HEK293 (cell line): ENCODE results near the gene DIP2C.

ENCODE experiments used
- SCRT2 ChIP-seq: fragments of 450-650 bp; formaldehyde crosslinking; IDR thresholded peaks from 2 replicates; pipeline ENCODE4 v1.5.1; 2016; ENCODE audit warnings: missing biosample characterization, missing genetic modification characterization
- ZNF132 ChIP-seq: fragments of 450-650 bp; formaldehyde crosslinking; IDR thresholded peaks from 2 replicates; pipeline ENCODE4 v1.5.1; 2017; ENCODE audit warnings: missing biosample characterization, missing genetic modification characterization, borderline replicate concordance
- ZNF302 ChIP-seq: fragments of 450-650 bp; formaldehyde crosslinking; IDR thresholded peaks from 2 replicates; pipeline ENCODE4 v1.5.1; 2016; ENCODE audit warnings: missing biosample characterization, missing genetic modification characterization, low read depth
- TF ChIP-seq, protein P1 (sequence below): fragments of 450-650 bp; formaldehyde crosslinking; IDR thresholded peaks from 2 replicates; pipeline ENCODE4 v1.5.1; 2016; ENCODE audit warnings: missing biosample characterization, missing genetic modification characterization
- TF ChIP-seq, protein P2 (sequence below): IDR thresholded peaks from 2 replicates; pipeline ENCODE4 v1.6.1; 2011; ENCODE audit warnings: mild to moderate bottlenecking, low read depth, low read length, borderline replicate concordance
- TF ChIP-seq, protein P3 (sequence below): fragments of 450-650 bp; formaldehyde crosslinking; IDR thresholded peaks from 2 replicates; pipeline ENCODE4 v1.5.1; 2016; ENCODE audit warnings: missing biosample characterization, missing genetic modification characterization

DNA sequence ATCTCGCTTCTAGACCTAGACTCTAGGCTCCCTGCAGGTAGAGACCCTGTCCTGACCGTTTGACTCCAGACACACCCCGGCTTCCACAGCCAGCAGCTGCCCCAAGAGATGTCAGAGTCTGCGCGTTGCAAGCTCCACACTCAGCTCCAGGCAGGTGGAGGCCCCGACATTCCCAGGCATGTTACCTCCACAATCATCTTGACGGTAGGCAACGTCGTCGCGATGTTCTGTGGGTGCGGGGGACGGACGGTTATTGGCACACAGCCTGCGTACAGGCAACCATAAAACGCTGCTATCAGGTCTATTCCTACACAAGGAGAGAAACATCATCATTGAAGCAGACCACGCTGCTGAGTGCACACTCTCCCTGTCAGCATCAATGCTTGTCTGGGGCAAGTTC is 341.0 kb downstream of the DIP2C start:
- TF ChIP-seq ZNF302, result no peak
- TF ChIP-seq, protein P1, sequence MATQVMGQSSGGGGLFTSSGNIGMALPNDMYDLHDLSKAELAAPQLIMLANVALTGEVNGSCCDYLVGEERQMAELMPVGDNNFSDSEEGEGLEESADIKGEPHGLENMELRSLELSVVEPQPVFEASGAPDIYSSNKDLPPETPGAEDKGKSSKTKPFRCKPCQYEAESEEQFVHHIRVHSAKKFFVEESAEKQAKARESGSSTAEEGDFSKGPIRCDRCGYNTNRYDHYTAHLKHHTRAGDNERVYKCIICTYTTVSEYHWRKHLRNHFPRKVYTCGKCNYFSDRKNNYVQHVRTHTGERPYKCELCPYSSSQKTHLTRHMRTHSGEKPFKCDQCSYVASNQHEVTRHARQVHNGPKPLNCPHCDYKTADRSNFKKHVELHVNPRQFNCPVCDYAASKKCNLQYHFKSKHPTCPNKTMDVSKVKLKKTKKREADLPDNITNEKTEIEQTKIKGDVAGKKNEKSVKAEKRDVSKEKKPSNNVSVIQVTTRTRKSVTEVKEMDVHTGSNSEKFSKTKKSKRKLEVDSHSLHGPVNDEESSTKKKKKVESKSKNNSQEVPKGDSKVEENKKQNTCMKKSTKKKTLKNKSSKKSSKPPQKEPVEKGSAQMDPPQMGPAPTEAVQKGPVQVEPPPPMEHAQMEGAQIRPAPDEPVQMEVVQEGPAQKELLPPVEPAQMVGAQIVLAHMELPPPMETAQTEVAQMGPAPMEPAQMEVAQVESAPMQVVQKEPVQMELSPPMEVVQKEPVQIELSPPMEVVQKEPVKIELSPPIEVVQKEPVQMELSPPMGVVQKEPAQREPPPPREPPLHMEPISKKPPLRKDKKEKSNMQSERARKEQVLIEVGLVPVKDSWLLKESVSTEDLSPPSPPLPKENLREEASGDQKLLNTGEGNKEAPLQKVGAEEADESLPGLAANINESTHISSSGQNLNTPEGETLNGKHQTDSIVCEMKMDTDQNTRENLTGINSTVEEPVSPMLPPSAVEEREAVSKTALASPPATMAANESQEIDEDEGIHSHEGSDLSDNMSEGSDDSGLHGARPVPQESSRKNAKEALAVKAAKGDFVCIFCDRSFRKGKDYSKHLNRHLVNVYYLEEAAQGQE (tag by site-specific recombination), result no peak
- TF ChIP-seq, protein P2, sequence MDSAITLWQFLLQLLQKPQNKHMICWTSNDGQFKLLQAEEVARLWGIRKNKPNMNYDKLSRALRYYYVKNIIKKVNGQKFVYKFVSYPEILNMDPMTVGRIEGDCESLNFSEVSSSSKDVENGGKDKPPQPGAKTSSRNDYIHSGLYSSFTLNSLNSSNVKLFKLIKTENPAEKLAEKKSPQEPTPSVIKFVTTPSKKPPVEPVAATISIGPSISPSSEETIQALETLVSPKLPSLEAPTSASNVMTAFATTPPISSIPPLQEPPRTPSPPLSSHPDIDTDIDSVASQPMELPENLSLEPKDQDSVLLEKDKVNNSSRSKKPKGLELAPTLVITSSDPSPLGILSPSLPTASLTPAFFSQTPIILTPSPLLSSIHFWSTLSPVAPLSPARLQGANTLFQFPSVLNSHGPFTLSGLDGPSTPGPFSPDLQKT, result no peak
- TF ChIP-seq ZNF132, result no peak
- TF ChIP-seq, protein P3, sequence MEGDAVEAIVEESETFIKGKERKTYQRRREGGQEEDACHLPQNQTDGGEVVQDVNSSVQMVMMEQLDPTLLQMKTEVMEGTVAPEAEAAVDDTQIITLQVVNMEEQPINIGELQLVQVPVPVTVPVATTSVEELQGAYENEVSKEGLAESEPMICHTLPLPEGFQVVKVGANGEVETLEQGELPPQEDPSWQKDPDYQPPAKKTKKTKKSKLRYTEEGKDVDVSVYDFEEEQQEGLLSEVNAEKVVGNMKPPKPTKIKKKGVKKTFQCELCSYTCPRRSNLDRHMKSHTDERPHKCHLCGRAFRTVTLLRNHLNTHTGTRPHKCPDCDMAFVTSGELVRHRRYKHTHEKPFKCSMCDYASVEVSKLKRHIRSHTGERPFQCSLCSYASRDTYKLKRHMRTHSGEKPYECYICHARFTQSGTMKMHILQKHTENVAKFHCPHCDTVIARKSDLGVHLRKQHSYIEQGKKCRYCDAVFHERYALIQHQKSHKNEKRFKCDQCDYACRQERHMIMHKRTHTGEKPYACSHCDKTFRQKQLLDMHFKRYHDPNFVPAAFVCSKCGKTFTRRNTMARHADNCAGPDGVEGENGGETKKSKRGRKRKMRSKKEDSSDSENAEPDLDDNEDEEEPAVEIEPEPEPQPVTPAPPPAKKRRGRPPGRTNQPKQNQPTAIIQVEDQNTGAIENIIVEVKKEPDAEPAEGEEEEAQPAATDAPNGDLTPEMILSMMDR (tag by site-specific recombination), result no peak
- TF ChIP-seq SCRT2 (tag by site-specific recombination), result no peak
